ENCODE data around the gene JAZF1.

The JAZF1 gene

DNA sequence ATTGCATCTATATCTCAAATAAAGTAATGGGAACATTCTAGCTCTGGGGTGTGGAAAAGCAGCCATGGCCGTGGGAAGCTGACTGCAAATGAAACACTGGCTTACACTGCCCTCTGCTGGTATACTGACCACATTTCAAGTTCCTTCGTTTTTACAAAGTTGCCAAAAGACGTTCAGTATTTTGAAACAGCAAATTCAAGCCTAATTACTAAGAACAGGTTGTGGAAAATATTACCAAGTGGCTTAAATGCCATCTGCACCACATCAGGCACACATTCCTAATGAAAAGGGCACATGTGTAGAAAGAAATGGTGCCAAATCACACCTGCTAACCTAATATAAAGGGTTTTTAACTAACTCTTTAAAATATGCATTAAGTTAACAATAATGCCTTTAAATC lies 83.9 kb downstream of the JAZF1 start:
- DNase-seq, result peak; percentile 26

DNA sequence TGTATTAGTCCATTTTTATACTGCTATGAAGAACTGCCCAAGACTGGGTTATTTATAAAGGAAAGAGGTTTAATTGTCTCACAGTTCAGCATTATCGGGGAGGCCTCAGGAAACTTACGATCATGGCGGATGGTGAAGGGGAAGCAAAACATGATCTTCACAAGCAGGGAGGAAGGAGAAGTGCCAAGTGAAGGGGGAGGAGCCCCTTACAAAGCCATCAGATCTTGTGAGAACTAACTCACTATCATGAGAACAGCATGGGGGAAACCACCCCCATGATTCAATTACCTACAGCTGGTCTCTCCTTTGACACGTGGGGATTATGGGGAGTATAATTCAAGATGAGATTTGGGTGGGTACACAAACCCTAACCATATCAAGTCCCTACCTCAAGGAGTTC lies 85.4 kb downstream of the JAZF1 start:
- DNase-seq, result no peak

DNA sequence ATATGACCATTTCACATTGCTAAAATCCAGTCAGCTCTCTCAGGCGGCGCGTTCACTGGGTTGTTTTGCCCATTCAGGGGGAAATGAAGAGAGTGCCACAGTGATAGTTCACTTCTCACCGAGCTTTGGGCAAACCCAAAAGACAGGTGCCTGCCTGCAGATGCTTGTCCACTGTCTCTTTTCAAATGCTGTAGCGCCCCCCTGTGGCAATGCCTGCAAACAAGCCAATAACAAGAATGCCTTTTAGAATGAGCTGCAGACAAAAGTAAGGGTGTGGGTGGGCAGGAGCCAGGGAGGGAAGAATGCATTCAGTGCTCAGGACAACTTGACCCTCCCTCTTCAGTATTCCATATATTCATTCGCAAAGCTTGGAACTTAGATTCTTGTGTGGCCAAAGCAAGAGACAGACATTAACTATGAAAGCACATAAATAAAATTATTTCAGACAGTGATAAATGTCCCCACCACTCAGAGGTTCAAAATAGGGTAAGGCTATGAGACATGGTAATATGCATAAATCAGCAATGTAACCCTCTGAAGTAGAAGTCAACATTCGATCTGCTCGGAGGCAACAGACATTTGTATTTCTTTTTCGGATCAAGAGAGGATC lies 86.9 kb downstream of the JAZF1 start:
- peak; percentile 59 for DNase-seq

DNA sequence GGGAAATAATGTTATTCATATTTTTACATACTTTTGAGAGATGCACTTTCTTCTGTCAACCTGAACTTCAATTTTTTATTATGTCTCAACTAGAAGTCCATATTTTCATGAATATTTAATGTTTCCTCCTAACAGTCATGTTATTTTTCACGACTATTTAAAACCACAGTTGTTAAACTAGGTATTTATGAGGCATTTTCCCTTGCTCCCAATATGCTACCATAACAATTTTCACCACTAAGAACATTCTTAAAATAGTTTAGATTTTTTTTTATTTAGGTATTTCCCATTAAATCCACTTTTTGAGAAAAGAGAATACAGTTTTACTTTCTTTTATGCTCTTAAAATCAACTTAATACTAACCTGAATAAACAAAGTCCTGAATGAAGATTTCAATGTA lies 89.4 kb downstream of the JAZF1 start:
- no peak for DNase-seq

DNA sequence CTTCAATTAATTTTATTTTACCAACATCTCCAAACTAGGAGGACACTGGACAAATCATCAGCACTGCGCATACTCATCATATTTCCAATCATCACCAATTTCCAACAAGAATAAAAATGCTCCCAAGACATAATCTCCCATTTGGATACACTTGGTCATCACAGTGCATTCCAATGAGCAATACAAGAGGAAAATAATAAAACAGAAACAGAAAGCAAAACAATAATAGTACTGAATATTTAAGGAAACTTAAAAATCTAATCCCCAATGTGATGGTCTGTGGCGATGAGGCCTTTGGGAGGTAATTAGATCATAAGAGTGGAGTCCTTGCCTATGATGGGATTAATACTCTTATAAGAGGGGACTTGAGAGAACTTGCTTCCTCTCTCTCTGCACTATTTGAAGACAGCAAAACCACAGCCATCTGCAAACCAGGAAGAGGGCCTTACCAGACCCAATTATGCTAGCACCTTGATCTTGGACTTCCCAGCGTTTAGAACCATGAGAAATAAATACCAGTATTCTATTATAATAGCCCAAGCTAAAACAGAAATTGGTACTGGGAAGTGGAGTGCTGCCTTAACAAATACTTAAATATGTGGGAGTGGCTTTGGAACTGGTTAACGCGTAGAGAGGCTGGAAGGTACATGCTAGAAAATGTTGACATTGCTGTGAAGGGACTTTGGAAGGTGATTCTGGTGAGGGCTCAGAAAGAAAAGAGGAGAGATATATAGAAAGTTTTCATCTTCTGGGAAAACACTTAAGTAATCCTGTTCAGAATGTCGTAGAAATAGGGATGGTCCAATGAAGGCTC lies 91.5 kb downstream of the JAZF1 start:
- no peak for DNase-seq

DNA sequence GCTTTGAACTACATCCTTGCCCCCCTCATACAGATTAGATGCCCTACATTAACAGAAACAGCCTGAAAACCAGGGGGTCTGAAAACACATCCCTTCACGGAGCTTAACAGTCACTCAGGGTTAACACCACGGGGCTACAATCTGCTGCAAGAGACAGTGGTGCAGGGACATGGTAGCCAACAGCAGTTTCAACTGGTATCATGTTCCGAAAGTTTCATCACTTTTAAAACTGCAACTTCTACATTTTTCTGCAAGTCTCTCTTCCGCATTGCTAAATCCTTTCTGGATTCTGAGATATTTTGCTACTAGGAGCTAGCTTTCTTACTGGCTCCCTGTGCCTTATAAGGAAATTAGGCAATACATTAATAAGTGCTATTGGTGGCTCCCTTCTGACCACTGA lies 92.6 kb downstream of the JAZF1 start:
- no peak for DNase-seq

DNA sequence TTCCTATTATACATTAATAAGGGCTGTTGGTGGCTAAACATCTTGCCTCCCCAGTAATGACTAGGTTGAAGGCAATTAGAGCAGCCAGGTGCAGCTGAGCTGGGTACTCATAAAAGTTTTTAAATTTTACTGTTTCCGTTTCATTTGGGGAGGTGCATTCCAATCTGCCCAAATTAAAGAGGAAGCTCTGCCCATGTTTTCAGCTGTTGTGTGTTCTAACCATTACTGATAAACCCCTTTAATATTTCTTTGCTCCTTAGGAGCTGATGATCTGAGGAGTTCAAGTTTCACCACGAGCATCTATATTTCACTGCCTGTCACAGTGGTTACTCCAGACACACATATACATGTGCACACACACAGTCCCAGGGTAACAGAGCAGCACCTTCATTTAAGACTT lies 94.4 kb downstream of the JAZF1 start:
- no peak for DNase-seq

DNA sequence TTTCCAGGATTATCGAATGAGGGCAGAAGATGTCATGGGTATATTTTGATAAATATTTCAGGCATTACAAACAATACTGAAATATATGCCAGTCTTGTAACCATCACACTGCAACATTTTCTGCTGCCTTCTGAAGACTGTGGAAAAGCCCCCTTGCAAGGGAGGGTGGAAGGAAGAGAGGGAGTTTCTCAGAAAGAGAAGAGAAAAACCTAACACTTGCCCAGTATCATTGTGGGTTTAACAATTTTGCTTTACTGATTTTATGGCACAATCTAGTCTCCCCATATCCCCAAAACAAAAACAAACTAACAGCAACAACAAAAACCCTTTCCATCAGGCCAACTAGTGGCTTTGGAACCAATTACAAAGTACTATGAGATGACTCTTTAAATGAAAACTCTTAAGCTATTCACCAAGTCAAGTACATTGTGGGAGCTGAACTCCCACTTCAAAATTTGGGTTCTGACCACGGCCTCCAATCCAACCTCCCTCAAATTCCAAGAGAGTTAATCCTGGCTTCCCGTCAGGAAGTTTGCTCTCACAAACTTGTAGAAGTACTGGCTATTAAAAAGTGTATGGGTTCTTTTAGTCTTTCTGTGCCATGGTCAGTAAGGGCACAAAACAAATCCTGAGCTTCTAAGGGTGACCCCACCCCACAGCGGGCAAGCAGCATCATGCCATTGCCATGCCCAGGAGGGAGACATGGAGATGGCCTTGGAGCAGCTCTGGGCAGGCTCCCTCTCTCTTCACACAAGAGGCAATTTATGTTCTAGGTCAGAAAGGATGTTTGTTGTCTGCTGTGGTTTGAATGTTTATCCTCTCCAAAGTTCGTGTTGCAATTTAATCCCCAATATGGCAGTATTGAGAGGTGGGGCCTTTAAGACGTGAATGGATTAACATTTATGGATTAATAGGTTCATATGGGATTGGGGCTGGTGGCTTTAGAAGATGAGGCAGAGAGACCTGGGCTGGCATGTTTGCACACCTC lies 96.3 kb downstream of the JAZF1 start:
- DNase-seq, result no peak

DNA sequence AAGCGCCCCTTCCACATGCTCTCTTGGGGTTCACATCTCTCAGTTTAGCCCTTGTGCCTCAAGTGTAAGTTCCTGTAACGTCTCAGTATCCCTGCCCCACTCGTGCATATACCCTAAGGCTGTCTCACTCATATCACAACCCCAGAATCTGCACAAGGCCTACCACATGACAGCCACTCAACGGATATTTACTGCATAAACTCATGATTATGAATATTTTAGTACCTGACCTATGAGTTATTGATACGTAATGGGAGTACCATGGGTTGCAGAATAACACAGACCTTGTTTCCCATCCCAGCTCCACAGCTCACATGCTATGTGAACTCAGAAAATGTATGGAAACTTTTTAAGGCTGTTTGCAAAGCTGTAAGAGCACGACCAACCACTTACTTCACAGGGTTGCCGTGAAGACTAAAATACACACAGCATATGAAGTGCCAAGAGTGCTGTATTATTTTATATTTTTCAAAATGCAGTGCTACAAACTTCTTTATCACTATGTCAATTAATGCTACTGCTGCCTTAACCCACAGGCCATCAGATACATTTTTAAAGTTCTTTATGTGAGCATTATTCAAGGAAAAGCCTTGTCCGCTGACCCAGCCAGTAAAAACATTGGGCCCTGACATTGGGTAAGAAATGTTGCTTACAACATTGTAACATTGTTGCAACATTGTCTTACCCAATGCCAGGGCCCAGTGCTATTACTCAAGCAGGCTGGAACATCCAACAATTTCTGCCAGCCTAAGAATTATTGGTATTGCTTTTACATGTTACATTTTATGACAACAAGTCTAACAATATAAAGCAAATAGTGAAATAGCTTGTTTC lies 97.2 kb downstream of the JAZF1 start:
- no peak for DNase-seq

DNA sequence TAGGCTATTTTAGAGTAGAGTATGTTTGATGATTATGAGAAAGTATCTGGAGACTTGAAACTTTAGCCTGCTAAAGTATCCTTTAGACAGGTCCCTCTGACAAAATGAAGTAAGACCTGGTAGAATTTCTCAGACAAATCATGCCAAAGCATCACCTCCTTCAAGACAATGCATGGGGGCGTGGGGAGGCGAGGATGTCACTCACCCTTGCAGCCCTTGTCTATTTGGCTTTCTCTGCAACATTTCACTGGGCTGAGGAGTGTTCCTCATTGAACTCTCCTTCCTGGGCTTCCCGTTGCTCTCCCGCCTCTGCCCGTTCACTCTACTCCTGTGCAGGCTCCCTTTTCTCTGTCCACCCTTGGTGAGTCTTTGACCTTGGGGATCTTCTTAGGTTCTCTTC lies 98.5 kb downstream of the JAZF1 start:
- DNase-seq, result no peak

DNA sequence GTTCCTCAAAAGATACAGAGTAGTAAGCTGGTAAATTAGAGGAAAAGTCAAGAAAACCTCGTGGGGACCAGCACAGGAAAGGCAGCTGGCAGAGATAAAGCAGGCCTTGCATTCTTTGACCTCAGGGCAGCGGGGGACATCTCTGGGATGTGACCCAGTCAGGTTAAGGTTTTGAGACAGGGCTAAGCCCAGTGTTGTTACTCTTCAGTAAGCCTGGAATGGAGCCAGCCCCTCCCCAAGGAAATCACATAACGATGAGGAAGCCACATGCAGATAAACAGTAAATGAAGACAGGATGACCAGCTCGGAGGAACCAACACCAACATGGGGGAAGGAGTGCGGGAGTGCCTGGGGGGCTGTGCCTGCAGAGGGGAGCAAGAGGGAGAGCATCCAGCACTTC lies 99.6 kb downstream of the JAZF1 start:
- no peak for DNase-seq

DNA sequence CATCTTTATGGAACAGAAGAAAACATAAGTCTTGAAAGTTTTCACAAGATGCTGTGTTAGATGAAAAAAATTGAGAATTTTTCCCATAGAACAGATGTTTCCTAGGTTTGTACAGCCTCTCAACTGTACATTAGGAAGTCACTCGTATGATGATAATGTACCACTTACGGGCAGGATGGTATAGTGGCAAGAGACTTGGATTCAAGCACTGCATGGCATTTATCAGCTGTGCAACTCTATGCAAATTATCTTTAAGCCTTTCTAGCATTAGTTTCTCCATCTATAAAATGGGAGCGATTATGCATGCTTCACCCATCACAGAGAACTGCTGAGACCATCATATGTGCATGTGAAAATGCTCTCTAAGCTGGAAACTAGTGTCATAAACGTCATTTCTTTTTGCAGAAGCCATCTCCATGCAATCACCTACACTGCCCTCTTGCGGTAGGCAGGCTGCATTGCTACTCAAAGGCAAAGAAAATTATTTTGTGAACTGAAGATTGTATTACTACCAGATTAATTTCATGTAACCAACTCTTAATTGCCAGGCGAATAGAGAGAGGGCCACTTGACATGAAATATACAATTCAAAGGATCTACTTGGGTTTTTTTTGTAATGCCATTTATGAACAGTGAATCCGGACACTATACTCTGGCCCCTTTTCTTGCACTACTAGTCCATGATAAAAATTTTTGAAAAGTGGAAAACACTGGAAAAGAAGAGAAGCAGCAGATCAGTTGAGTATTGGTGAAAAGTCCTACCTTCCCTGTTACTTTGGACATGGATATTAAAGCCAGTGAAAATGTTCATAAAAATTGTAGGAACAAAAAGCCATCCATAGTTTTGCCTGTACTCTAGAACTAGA lies 102.3 kb downstream of the JAZF1 start:
- peak; percentile 52 for DNase-seq

DNA sequence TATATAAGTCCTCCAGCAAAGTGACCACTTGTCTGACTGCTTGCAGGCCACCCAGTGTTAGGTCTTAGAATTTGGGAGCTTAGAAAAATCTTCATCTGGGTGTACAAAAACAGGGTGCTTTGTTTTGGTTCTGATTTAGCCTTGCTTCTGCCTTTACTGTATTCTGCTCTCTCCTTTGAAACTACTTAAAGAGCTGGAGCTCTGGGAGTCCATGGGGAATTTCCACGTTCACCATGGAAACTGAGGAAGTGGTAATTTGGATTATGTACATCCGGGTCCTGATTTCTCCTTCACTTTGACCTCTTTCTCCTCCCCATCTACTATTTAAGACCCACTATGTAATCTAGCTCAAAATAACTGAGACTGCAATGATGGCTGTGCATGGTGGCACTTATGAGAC lies 103.0 kb downstream of the JAZF1 start:
- no peak for DNase-seq

DNA sequence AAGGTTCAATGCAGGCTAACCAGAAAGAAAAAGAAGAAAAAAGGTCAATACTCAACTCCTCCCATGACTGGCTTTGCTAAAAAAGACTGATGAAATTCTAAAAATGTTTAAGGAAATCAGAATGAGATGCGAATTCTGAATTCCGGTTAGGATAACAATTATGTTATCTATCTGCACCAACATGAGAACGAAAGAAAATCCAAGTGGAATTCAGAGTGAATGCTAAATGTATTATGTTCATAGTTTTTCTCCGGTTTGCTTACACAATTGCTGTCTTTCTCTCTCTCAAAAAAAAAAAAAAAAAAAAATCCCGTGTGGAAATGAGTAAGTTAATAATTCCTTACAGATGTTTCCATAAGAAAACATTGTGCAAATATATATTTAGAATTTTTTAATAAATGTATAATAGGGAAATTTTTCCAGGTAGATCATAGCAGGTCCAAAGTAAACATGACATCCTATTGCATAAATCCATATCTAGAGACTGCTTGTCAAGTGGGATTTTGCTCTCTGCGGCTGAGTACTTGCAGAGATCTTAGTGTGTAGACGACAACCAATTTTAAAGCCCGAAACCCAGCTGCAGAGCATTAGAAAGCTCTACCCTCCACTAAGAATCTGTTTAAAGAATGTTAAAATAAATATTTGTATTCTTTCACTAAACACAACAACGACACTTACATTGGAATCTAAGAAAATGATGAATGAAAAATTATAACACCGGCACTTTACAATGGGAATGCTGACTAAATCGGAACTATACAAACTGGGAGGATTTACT lies 104.0 kb downstream of the JAZF1 start:
- no peak for DNase-seq

DNA sequence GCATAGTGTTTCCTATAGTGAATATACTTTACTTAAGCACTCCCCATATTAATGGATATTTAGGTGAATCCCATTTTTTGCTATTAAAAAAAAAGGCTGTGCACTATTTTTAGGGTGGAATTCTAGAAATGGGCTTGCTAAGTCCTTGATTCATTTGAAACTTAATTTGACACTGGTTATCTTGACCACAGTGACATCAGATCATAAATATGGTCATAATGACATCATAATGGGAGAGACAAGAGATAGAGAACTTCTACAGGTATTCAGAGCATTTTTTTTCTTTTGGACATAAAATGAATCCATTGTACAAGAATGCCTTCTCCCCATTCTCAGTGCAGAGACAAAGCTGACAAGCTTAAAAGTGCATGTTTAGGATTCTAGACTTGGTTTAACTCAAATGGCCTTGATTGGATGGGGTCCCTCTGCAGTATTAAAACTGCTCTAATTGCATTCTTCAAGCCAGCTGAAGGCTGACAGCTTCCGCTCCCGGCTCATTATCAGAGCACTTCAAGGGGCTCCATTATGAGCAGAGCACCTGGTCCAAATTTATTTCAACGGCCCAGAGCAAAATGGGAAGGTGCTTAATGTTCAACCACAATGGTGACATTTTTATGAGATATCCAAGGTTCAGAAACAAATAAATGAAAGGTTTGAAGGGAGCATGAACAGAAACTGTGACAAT lies 104.8 kb downstream of the JAZF1 start:
- DNase-seq, result no peak

DNA sequence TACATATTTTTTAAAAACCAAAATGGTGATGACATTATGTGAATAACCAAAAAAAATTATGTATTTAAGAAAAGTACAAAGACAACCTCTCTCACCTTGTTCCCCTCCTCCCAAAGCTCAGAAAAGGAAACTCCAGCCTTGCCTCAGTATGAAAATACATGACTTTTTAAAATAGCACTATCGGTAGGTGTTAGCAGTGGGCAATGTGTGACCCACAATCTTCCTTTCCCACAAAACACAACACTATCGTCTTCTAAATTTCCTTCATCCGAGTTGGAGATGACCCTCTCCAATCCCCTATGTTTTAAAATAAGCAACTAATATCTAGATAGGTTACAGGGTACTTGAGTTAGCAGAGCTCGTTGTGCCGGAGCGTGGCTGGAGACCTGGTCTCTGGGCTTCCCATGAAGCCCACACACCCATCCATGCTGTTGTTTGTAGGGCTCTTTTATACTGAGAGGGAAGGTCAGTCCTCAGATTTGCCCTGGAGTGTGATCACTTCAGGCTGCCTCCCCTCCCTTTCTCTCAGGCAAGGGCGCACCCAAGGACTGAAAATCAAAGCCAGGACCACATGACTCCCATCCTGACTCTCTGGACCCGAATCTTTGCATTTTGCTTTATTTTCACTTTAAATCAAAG lies 107.6 kb downstream of the JAZF1 start:
- DNase-seq, result no peak

DNA sequence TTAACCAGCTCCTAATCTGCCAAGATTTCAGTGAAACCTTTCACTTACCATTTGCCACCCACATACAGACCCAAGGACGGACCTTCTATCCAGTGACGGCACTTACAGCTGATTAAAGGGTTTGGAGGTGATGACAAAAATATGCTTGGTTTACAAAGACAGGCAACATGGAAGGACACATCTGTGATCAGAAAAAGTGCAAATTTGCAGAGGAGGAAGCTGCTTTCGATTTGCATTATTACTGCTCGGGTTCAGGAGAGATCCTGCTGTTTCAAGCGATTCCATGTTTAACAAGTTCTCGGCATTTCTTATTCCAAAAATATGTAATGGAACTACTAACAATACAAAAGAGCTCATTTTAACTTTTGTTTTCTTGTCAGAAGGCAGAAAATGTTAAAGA lies 109.0 kb downstream of the JAZF1 start:
- no peak for DNase-seq

DNA sequence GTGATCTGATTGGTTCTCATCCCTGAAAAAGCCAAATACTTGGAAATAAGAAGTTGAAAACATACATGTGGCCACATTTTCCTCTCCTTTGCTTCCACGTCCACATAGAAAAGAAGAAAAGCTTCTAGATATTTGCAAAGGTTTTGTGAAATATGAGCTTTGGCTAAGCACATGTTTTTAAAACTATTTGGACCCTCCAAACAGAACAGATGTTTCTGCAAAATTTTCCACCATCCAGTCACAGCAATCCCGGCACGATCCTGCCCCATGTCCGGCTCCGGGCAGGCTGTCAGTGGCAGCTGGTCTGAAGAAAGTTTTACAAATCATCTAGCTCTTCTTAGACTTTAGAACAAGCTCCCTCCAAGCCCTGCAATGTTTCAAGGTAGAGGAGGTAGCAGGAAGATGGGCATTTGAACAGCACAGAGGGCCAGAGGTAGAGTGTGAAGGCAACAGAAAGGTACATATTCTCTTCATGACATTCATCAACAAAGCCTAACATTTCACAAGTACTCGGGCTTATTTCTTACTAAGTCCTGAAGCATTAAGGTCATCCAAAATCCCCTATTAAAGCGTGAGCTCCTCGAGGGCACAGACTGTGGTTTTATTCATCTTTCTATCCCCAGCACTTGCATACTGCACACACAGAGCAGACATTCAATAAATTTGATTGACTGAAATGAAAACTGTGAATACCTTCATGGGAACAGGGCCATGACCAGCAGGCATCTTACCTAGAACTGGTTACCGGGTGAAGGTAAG lies 110.1 kb downstream of the JAZF1 start:
- no peak for DNase-seq

DNA sequence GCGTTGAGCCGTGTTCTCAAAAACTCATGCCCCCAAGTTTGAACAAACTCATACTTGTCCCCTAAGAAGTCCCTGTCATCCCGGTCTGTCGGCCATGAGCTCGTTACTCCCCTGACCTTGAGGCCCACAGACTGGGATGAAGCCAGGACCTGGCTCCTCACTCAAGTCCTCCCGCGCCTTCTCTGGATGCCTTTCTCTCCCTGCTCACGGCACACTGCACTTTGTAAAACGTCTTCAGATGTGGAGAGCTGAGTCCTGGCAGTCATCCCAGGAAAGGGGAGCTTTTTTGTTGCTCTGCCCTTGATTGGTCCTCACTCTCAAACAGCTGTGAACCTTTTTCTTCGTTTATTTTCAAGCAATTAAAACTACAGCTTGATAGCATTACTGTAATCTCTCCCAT lies 110.8 kb downstream of the JAZF1 start:
- no peak for DNase-seq
